Neural progenitor cell (in vitro differentiated cells): Measurements from ENCODE around the gene PLB1.

Experiments
- CTCF ChIP-seq: fragments of 200-600 bp; sonication (generic); IDR thresholded peaks from 2 replicates; pipeline ENCODE4 v1.5.1; 2017; ENCODE audit warnings: antibody characterized with exemption, mild to moderate bottlenecking
- EZH2 ChIP-seq: fragments of 200-600 bp; sonication (generic); IDR thresholded peaks from 2 replicates; pipeline ENCODE4 v1.6.1; 2017; ENCODE audit warnings: antibody characterized with exemption, mild to moderate bottlenecking, moderate library complexity

GRCh38 chr2:28568533-28568932 is 72.7 kb downstream of the PLB1 start:
- TF ChIP-seq CTCF (no peak), EZH2 (no peak)
